ENCODE measurements around the gene CBLC. TPM values are rescaled to one million over a fixed set of nuclear protein-coding genes. Genes with fewer than 3 reads are reported as not detected.
"Not testable (repeated sequence)": the region's sequence is repeated elsewhere in the genome, so short reads cannot be mapped to it uniquely, and the experiment has no call there.

CBLC gene
- total and polyA plus RNA-seq, 7 donors = 46.8 to 64.5 (median 58.0) TPM; not detected in 4

DNA sequence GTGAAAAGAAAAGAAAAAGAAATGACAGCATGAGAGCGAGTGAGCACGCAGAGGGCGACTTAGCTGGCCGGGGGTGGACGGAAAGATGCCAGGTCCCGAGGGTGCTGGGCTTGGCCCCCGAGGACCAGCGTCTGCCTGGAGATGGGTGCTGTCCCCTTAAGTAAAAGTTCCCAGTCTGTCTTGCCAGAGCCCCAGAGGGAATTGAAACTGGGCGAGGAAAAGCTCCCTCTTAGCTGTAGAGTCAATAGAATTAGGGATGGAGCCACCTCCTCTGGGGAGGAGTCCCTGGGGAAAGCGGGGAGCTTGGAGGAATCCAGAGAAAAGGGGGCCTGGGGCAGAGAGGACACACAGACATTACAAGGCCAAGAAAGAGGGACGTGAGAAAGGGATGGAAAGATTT, 44.5 kb downstream of the CBLC start:
- no peak for DNase-seq
- no peak for TF ChIP-seq POLR2AphosphoS5 (IDR thresholded peaks at IDR 0.05)
- no peak for TF ChIP-seq CTCF (IDR thresholded peaks at IDR 0.05)
- no peak for TF ChIP-seq POLR2A (IDR thresholded peaks at IDR 0.05)
- TF ChIP-seq EP300 (IDR thresholded peaks at IDR 0.05) = no peak
- Histone ChIP-seq H3K4me1 (peaks cover 0 to 11% (median 8%) of the 10 kb centered on the region in 4 donors), H3K27me3 (peaks cover 0 to 17% (median 5%) of the 10 kb centered on the region in 3 donors), H3K4me3 (no peak overlapping the region), H3K36me3 (no peaks in the 10 kb centered on the region), H3K27ac (peak overlapping the region in 1 of 4 donors; percentile 49), H3K9me3 (no peaks in the 10 kb centered on the region)
- WGBS, 2 donors = 76 to 80% methylated on average over 11 of the region's 11 CpGs
- intact Hi-C loops (cut with DNase I) = no loop called here

DNA sequence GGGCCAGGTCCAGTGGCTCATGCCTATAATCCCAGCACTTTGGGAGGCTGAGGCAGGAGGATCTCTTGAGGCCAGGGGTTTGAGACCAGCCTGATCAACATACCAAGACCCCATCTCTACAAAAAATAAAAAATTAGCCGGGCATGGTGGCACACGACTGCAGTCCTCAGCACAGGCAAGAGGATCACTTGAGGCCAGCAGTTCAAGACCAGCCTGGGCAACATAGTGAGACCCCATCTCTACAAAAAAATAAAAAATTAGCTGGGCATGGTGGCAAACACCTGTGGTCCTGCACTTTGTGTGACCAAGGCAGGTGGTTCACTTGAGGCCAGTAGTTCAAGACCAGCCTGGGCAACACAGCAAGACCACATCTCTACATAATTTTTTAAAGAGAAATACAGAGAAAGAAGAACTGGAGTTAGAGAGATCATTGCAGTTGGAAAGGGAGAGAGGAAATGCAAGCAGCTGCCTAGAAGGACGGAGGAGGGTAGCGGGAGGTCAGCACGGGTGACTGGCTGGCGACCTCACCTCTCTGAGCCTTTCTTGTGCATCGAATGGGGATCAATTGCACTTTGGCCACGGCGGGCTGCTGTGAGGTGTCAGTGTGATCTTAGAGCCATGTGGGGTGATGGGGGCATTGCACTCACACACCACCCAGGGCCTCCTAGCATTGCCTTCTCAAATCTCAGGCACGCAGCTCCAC, 45.1 kb downstream of the CBLC start:
- H3K4me3 ChIP-seq = no peak overlapping the region
- peaks cover 0 to 11% (median 8%) of the 10 kb centered on the region in 4 donors for H3K4me1 ChIP-seq
- no peak overlapping the region for H3K27ac ChIP-seq
- peaks cover 0 to 17% (median 5%) of the 10 kb centered on the region in 3 donors for H3K27me3 ChIP-seq
- 72 to 78% methylated on average over 10 of the region's 10 CpGs for WGBS, 2 donors
- intact Hi-C loops (cut with DNase I) = no loop called here
- TF ChIP-seq POLR2AphosphoS5 (IDR thresholded peaks at IDR 0.05) = no peak
- no peak for TF ChIP-seq EP300 (IDR thresholded peaks at IDR 0.05)
- no peak for TF ChIP-seq POLR2A (IDR thresholded peaks at IDR 0.05)
- no peak for TF ChIP-seq CTCF (IDR thresholded peaks at IDR 0.05)
- H3K9me3 ChIP-seq = no peaks in the 10 kb centered on the region
- H3K36me3 ChIP-seq = no peaks in the 10 kb centered on the region
- no peak for DNase-seq

- Histone ChIP-seq H3K4me1 (peaks cover 0 to 11% (median 8%) of the 10 kb centered on the region in 4 donors), H3K36me3 (no peaks in the 10 kb centered on the region), H3K4me3 (no peak overlapping the region), H3K9me3 (no peaks in the 10 kb centered on the region), H3K27me3 (peaks cover 0 to 17% (median 5%) of the 10 kb centered on the region in 3 donors), H3K27ac (no peak overlapping the region)
- TF ChIP-seq POLR2A (IDR thresholded peaks at IDR 0.05) (no peak), POLR2AphosphoS5 (IDR thresholded peaks at IDR 0.05) (no peak), EP300 (IDR thresholded peaks at IDR 0.05) (no peak), CTCF (IDR thresholded peaks at IDR 0.05) (no peak)
- intact Hi-C loops (cut with DNase I) = no loop called here
- 10 to 48% methylated on average over 4 of the region's 4 CpGs for WGBS, 2 donors
- DNase-seq = no peak
Measured at GRCh38 chr19:44823373-44823698, 45.6 kb downstream of the CBLC start.

DNA sequence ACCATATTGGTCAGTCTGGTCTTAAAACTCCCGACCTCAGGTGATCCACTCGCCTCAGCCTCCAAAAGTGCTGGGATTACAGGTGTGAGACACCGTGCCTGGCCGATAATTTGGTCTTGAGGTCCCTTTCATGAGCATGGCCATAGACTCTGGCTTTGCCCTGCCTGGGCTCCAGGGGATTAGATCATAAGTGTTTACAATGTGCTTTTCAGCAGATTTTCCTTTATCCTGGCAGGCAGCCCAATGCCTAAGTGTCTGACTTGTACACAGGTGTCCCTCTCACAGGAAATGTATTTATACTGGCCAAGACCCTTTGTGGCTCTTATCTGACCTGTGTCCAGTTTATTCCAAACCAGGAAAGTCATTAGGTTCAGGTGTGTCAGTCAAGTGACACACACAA, 47.1 kb downstream of the CBLC start:
- intact Hi-C loops (cut with DNase I) = no loop called here
- 65 to 86% methylated on average over 4 of the region's 4 CpGs for WGBS, 2 donors

DNA sequence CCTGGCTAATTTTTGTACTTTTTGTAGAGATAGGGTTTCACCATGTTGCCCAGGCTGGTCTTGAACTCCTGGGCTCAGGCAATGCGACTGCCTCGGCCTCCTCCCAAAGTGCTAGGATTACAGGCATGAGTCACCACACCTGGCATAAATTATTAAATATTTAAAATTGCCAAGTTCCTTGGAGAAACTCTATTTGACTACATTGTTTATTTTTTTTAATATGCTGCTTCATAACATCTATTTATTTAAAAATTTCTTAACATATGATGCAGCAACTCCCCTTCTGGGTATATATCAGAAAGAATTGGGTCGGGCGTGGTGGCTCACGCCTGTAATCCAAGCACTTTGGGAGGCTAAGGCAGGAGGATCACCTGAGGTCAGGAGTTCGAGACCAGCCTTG, 55.2 kb downstream of the CBLC start:
- intact Hi-C loops (cut with DNase I); H3K4me3 ChIP-seq; H3K36me3 ChIP-seq; H3K27ac ChIP-seq; H3K9me3 ChIP-seq; DNase-seq; H3K4me1 ChIP-seq: not testable (repeated sequence)
- WGBS, 2 donors = 59 to 82% methylated on average over 6 of the region's 6 CpGs
- peaks cover 0 to 10% (median 0%) of the 10 kb centered on the region in 3 donors for H3K27me3 ChIP-seq

More for the DNA sequence above, 47.1 kb downstream of the CBLC start:
- no peak overlapping the region for H3K4me3 ChIP-seq
- DNase-seq = no peak
- TF ChIP-seq POLR2A (IDR thresholded peaks at IDR 0.05) (no peak), EP300 (IDR thresholded peaks at IDR 0.05) (no peak), CTCF (IDR thresholded peaks at IDR 0.05) (no peak), POLR2AphosphoS5 (IDR thresholded peaks at IDR 0.05) (no peak)
- H3K27me3 ChIP-seq = peaks cover 0 to 17% (median 5%) of the 10 kb centered on the region in 3 donors
- no peaks in the 10 kb centered on the region for H3K36me3 ChIP-seq
- no peak overlapping the region for H3K27ac ChIP-seq
- peaks cover 0 to 11% (median 8%) of the 10 kb centered on the region in 4 donors for H3K4me1 ChIP-seq
- H3K9me3 ChIP-seq = no peaks in the 10 kb centered on the region

DNA sequence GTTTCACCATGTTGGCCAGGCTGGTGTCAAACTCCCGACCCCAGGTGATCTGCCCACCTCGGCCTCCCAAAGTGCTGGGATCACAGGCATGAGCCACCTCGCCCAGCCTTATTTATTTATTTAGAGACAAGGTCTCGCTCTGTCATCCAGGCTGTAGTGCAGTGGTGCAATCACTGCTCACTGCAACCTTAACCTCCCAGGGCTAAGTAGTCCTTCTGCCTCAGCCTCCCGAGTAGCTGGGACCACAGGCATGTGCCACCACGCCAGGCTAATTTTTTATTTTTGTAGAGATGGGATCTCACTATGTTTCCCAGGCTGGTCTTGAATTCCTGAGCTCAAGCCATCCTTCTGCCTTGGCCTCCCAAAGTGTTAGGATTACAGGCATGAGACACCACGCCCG, 56.7 kb downstream of the CBLC start:
- H3K4me3 ChIP-seq; H3K27ac ChIP-seq; H3K36me3 ChIP-seq; intact Hi-C loops (cut with DNase I); H3K4me1 ChIP-seq; DNase-seq; H3K9me3 ChIP-seq: not testable (repeated sequence)
- peaks cover 0 to 10% (median 0%) of the 10 kb centered on the region in 3 donors for H3K27me3 ChIP-seq
- WGBS, 2 donors = 63 to 82% methylated on average over 8 of the region's 8 CpGs
